PFSK-1 (cell line): Measurements from ENCODE around the gene VWA2.

Experiments used
- FOXP2 ChIP-seq: optimal IDR thresholded peaks from 2 replicates; pipeline ENCODE3; 2011; ENCODE audit warnings: borderline replicate concordance, control low read depth, inconsistent platforms; ENCODE audit not compliant: insufficient read depth; ENCODE audit errors: extremely low read length, extremely low read depth
- POLR2AphosphoS5 ChIP-seq: IDR thresholded peaks from 2 replicates; pipeline ENCODE4 v1.6.1; 2012; ENCODE audit warnings: low read depth, mild to moderate bottlenecking, control low read depth, low read length, moderate library complexity
- SIN3A ChIP-seq: IDR thresholded peaks from 2 replicates; pipeline ENCODE4 v1.6.1; 2012; ENCODE audit warnings: mild to moderate bottlenecking, low read length, moderate library complexity, borderline replicate concordance; ENCODE audit not compliant: insufficient read depth
- TAF1 ChIP-seq: IDR thresholded peaks from 2 replicates; pipeline ENCODE4 v1.6.1; 2012; ENCODE audit warnings: low read length, control low read depth, borderline replicate concordance; ENCODE audit not compliant: insufficient read depth
- TF ChIP-seq, protein P1 (sequence below), 2 experiments: IDR thresholded peaks; 2 replicates each; pipeline versions ENCODE4 v1.6.1 to v1.8.0; 2011 to 2012; ENCODE audit warnings: low read depth in 2 of 2, low read length in 2 of 2, control low read depth in 1 of 2, inconsistent platforms in 1 of 2, mild to moderate bottlenecking in 1 of 2, moderate library complexity in 1 of 2; ENCODE audit not compliant: insufficient read depth in 1 of 2

Gene VWA2

DNA sequence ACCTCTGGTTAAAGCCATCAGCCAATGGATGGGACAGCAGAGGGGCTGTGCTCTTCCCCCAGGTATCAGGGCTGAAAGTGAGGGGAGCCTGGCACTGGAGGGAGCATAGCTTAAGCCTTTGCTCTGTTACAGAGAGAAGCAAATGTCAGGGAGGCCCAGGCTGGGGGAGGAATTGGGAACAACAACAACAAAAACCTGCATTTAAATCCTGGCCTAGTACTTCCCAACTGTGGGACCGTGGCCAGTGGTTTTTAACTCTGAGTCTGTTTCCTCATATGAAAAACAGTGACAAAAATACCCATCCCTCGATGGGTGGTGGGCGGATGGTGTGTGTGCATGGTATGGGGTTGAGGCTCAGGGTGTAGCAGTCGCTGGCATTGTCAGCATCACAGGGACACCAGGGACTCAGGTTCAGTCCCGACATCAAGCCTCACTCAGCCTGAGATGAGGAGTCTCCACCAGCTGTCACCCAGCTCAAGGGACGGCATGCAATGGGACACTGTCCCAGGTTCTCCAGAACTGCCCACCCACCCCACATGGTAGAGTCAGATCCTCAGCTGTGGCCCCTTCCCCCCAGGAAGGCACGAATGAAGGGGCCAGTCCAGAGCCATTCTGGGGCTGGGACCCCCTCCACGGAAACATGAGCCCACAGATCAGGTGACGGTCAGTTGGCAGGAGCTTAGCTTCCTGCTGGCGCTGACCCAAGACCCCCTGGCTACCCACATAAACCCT lies 90.7 kb downstream of the VWA2 start:
- TF ChIP-seq POLR2AphosphoS5 (no peak), FOXP2 (no peak), SIN3A (no peak), TAF1 (no peak)
- TF ChIP-seq, protein P1, sequence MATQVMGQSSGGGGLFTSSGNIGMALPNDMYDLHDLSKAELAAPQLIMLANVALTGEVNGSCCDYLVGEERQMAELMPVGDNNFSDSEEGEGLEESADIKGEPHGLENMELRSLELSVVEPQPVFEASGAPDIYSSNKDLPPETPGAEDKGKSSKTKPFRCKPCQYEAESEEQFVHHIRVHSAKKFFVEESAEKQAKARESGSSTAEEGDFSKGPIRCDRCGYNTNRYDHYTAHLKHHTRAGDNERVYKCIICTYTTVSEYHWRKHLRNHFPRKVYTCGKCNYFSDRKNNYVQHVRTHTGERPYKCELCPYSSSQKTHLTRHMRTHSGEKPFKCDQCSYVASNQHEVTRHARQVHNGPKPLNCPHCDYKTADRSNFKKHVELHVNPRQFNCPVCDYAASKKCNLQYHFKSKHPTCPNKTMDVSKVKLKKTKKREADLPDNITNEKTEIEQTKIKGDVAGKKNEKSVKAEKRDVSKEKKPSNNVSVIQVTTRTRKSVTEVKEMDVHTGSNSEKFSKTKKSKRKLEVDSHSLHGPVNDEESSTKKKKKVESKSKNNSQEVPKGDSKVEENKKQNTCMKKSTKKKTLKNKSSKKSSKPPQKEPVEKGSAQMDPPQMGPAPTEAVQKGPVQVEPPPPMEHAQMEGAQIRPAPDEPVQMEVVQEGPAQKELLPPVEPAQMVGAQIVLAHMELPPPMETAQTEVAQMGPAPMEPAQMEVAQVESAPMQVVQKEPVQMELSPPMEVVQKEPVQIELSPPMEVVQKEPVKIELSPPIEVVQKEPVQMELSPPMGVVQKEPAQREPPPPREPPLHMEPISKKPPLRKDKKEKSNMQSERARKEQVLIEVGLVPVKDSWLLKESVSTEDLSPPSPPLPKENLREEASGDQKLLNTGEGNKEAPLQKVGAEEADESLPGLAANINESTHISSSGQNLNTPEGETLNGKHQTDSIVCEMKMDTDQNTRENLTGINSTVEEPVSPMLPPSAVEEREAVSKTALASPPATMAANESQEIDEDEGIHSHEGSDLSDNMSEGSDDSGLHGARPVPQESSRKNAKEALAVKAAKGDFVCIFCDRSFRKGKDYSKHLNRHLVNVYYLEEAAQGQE (IDR thresholded peaks at IDR 0.05; ENCODE audit: insufficient read depth in 1 of 2, low read depth in 2 of 2, low read length in 2 of 2): no peak

DNA sequence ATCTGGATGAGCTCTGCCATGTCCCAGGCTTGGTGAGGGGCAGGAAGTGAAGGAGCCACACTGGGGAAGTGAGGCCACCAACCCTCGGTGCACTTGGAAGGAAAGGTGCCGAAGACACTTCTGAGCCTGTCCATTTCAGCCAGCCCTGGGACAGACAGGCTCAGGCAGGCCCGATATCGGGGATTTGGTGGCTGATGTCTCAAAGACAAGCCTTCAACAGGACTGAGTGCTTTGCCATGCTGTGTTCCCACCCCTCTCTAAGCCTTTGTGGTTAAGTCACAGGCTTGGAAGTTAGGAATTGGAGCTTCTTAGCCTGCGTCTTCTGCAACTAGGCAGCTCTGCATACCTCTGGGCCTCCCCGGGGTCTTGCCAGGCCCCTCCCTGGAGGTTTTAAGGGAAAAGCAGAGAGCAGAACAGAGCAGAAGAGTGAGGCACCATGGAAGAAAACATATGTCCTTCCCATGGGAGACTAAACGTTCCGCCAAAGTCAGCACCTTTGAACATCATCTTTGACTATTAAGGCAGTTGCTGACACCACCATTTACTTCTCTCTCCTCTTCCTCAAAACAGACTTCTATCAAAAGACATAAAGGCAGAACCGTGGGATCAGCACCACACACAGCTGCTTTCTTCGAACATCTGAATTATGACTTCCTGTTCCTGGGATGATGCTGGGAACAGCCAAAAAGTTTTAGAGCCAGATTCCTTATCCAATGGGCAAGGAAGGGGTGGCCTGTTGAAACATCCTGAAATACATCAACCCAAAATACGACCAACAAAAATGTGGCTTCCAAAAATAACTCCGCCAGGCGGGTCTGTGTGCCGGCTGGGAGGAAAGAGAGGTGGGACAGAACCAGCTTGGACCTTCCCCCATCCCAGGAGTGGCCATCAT lies 93.5 kb downstream of the VWA2 start:
- TF ChIP-seq, protein P1 (IDR thresholded peaks at IDR 0.05; ENCODE audit: insufficient read depth in 1 of 2, low read depth in 2 of 2, low read length in 2 of 2): no peak
- TF ChIP-seq SIN3A (no peak), TAF1 (no peak), POLR2AphosphoS5 (no peak), FOXP2 (no peak)

DNA sequence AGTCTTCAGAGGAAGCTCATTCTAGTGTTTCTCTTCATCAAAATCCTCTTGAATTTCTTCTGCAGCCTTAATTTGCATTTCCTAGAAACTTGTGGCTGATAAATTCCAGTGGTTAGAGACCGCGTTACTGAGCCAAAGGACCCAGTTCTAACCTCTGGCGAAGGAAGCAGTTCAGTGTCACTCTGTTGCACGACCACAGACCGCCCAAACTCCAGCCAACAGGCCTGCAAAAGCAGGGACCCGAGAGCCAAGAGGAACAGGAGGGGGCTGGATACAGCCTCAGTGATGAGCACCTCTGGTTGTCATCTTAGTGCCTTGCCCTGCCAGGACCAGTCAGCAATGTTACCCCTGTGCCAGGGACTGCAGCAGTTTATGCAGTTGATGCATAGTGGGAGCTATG lies 95.2 kb downstream of the VWA2 start:
- TF ChIP-seq POLR2AphosphoS5: no peak
- TF ChIP-seq, protein P1 (IDR thresholded peaks at IDR 0.05; ENCODE audit: insufficient read depth in 1 of 2, low read depth in 2 of 2, low read length in 2 of 2): no peak
- no peak for TF ChIP-seq TAF1
- TF ChIP-seq SIN3A: no peak
- no peak for TF ChIP-seq FOXP2

DNA sequence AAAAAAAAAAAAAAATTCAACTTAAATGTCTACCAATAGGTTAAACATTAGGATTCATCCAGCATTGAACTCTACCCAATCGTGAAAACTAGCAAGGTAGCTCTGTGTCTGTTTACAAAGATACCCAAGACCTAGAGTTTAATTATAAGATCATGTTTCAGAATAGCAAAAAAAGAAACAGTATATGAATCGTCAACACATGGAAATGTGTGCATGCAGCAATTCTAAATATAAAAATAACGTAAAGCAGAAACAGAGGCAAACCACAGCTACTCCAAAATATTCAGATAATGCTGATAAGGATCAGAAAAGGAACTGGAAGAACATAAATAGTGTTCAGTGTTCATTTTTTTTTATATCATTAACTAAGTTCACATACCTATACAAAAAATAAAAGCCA lies 96.6 kb downstream of the VWA2 start:
- TF ChIP-seq, protein P1 (IDR thresholded peaks at IDR 0.05; ENCODE audit: insufficient read depth in 1 of 2, low read depth in 2 of 2, low read length in 2 of 2): no peak
- no peak for TF ChIP-seq POLR2AphosphoS5
- no peak for TF ChIP-seq FOXP2
- TF ChIP-seq SIN3A: no peak
- no peak for TF ChIP-seq TAF1
